K562 (cell line): ENCODE results near the gene LRP2BP. TPM values are rescaled to one million over a fixed set of nuclear protein-coding genes. Genes with fewer than 3 reads are reported as not detected.

Experiments
- ATAC-seq: fragments of 200-7000 bp; cut with Tn5 transposase; 3 replicates; pipeline ENCODE4 v1.9.1; 2020; ENCODE audit warnings: moderate library complexity
- BruUV-seq: library from RNA; stranded (reverse); fragments of 400-500 nt; replicated peaks from 2 replicates; lab custom pipeline; 2021; lab: Mats Ljungman, UMichigan
- CTCF ChIA-PET: fragments of 300-600 bp; formaldehyde crosslinking; extraction: SDS; loops from one replicate; lab custom pipeline; 2021; ENCODE audit warnings: low intra/inter-chr PET ratio; lab: Yijun Ruan, JAX
- POLR2A ChIA-PET: fragments of 300-600, 350-650 bp; sonication (Branson Sonifier 250); formaldehyde crosslinking; extraction: SDS; loops from one replicate; lab custom pipeline; 2021; ENCODE audit warnings: antibody characterized with exemption, inconsistent platforms; lab: Yijun Ruan, JAX
- DNase-seq, 4 experiments: peaks; one replicate each; pipeline versions ENCODE4 v3.0.0 to v3.0.0-alpha.2; 2011 to 2018; ENCODE audit warnings: low spot score in 3 of 4, mixed read lengths in 3 of 4; ENCODE audit errors: extremely low read depth in 1 of 4
- FAIRE-seq: peaks from 2 replicates; lab custom pipeline; 2011; peaks lifted over from hg19 to GRCh38; lab: Jason Lieb, UNC
- H2AFZ ChIP-seq: 2 replicates; pipeline ENCODE4 v1.6.0; 2011; ENCODE audit warnings: low read depth, low read length, control low read depth, inconsistent platforms
- H3K27ac ChIP-seq: fragments of 200-600 bp; 3 replicates; pipeline ENCODE4 v1.8.0; 2011; ENCODE audit warnings: low read depth, mild to moderate bottlenecking, control low read depth, inconsistent platforms, low read length, moderate library complexity, mixed read lengths; ENCODE audit errors: extremely low read depth
- H3K27me3 ChIP-seq, 2 experiments: fragments of 300-600 bp in 1 of 2; 2 replicates in 1 of 2; 3 replicates in 1 of 2; pipeline versions ENCODE4 v1.6.0 to v1.8.0; 2011; ENCODE audit warnings: inconsistent platforms in 2 of 2, low read length in 2 of 2, mild to moderate bottlenecking in 1 of 2, mixed read lengths in 1 of 2, moderate library complexity in 1 of 2; ENCODE audit not compliant: control insufficient read depth in 2 of 2, insufficient read depth in 2 of 2
- H3K36me3 ChIP-seq: fragments of 300-600 bp; 3 replicates; pipeline ENCODE4 v1.8.0; 2011; ENCODE audit warnings: mild to moderate bottlenecking, low read length, inconsistent platforms; ENCODE audit not compliant: control insufficient read depth, insufficient read depth
- H3K4me1 ChIP-seq, 2 experiments: fragments of 200-600 bp in 1 of 2; replicated peaks in 1 of 2; 2 replicates in 1 of 2; 3 replicates in 1 of 2; pipeline versions ENCODE4 v1.5.1 to v1.8.0; 2011; ENCODE audit warnings: inconsistent platforms in 2 of 2, low read length in 2 of 2, mild to moderate bottlenecking in 1 of 2, mixed read lengths in 1 of 2, moderate library complexity in 1 of 2; ENCODE audit not compliant: control insufficient read depth in 2 of 2, insufficient read depth in 2 of 2
- H3K4me2 ChIP-seq: 2 replicates; pipeline ENCODE4 v1.6.1; 2011; ENCODE audit warnings: low read length, control low read depth, inconsistent platforms, mixed read lengths; ENCODE audit not compliant: insufficient read depth
- H3K4me3 ChIP-seq: fragments of 200-600 bp; sonication (generic), shearing (Covaris generic); 2 replicates; pipeline ENCODE4 v1.5.1; 2016; ENCODE audit warnings: control low read depth, inconsistent platforms
- H3K79me2 ChIP-seq: fragments of 200-600 bp; 3 replicates; pipeline ENCODE4 v1.8.0; 2011; ENCODE audit warnings: low read length, inconsistent platforms; ENCODE audit not compliant: control insufficient read depth, insufficient read depth
- H3K9ac ChIP-seq, 2 experiments: 2 replicates each; pipeline versions ENCODE4 v1.6.0 to v1.6.1; 2011; ENCODE audit warnings: low read depth in 2 of 2, low read length in 2 of 2, control low read depth in 1 of 2, inconsistent platforms in 1 of 2, mild to moderate bottlenecking in 1 of 2, mixed read lengths in 1 of 2; ENCODE audit not compliant: insufficient read depth in 1 of 2
- H3K9me1 ChIP-seq: one replicate; pipeline ENCODE4 v1.6.0; 2011; ENCODE audit warnings: inconsistent platforms, mild to moderate bottlenecking, low read length, moderate library complexity; ENCODE audit not compliant: control insufficient read depth, insufficient read depth
- H3K9me3 ChIP-seq: replicated peaks from 2 replicates; pipeline ENCODE4 v1.5.1; 2011; ENCODE audit warnings: low read depth, low read length, inconsistent platforms; ENCODE audit not compliant: control insufficient read depth, insufficient read depth
- H4K20me1 ChIP-seq: replicated peaks from 2 replicates; pipeline ENCODE4 v1.6.1; 2011; ENCODE audit warnings: low read length, inconsistent platforms, mixed read lengths; ENCODE audit not compliant: control insufficient read depth, insufficient read depth
- BACH1 ChIP-seq: fragments of 200-800 bp; sonication (Bioruptor generic); IDR thresholded peaks from 2 replicates; pipeline ENCODE4 v1.6.1; 2016; ENCODE audit warnings: missing genetic modification characterization, missing compliant biosample characterization
- CBX2 ChIP-seq: fragments of 200-600 bp; sonication (generic); IDR thresholded peaks from one replicate; pipeline ENCODE4 v1.6.1; 2012; ENCODE audit warnings: mild to moderate bottlenecking, low read length, inconsistent platforms; ENCODE audit not compliant: insufficient read depth, poor library complexity, severe bottlenecking
- EP400 ChIP-seq: fragments of 450-650 bp; IDR thresholded peaks from 2 replicates; pipeline ENCODE4 v1.6.1; 2017; ENCODE audit warnings: antibody characterized with exemption, mild to moderate bottlenecking, moderate library complexity
- HDAC3 ChIP-seq: fragments of 450-650 bp; IDR thresholded peaks from 2 replicates; pipeline ENCODE4 v1.6.1; 2018; ENCODE audit warnings: borderline replicate concordance, mild to moderate bottlenecking, moderate library complexity; ENCODE audit not compliant: partially characterized antibody
- ILK ChIP-seq: fragments of 450-650 bp; IDR thresholded peaks from 2 replicates; pipeline ENCODE4 v1.6.1; 2016; ENCODE audit warnings: missing genetic modification characterization, low read depth, mild to moderate bottlenecking, missing compliant biosample characterization, moderate library complexity, borderline replicate concordance
- NKRF ChIP-seq: fragments of 450-650 bp; IDR thresholded peaks from 2 replicates; pipeline ENCODE4 v1.6.1; 2016; ENCODE audit warnings: borderline replicate concordance
- NR1H2 ChIP-seq: sonication (generic); formaldehyde crosslinking; IDR thresholded peaks from 2 replicates; pipeline ENCODE4 v1.4.0; 2020; ENCODE audit warnings: mild to moderate bottlenecking, missing genetic modification reagents
- PHF8 ChIP-seq: fragments of 200-600 bp; sonication (generic); IDR thresholded peaks from 2 replicates; pipeline ENCODE4 v1.6.1; 2012; ENCODE audit warnings: mixed run types, mild to moderate bottlenecking, inconsistent platforms, low read length, moderate library complexity, borderline replicate concordance
- RBM14 ChIP-seq: fragments of 200-400 bp; formaldehyde crosslinking; IDR thresholded peaks from 2 replicates; pipeline ENCODE4 v1.6.1; 2018; ENCODE audit warnings: low read depth, mild to moderate bottlenecking, low read length, moderate library complexity, borderline replicate concordance; ENCODE audit not compliant: insufficient read depth
- SMC3 ChIP-seq: conservative IDR thresholded peaks from 2 replicates; pipeline ENCODE4 v1.6.1; 2011; ENCODE audit warnings: low read depth, low read length, improper control_type of control experiment; ENCODE audit not compliant: insufficient read depth
- TCF3 ChIP-seq: sonication (generic); formaldehyde crosslinking; IDR thresholded peaks from 2 replicates; pipeline ENCODE4 v1.4.0; 2020; ENCODE audit warnings: mild to moderate bottlenecking, missing genetic modification reagents
- TEAD2 ChIP-seq: fragments of 450-650 bp; IDR thresholded peaks from 2 replicates; pipeline ENCODE4 v1.6.1; 2016; ENCODE audit warnings: missing genetic modification characterization, control low read depth, missing compliant biosample characterization
- TRIM24 ChIP-seq, 2 experiments: fragments of 450-650 bp; IDR thresholded peaks; 2 replicates each; pipeline ENCODE4 v1.6.1; 2016
- ZFP30 ChIP-seq: fragments of 250-450 bp; sonication (Bioruptor Pico); IDR thresholded peaks from 2 replicates; pipeline ENCODE4 v1.8.0; 2022; ENCODE audit warnings: moderate library complexity, mild to moderate bottlenecking, inconsistent platforms, borderline replicate concordance
- ZNF778 ChIP-seq: fragments of 450-650 bp; formaldehyde crosslinking; IDR thresholded peaks from 2 replicates; pipeline ENCODE4 v1.4.0; 2020; ENCODE audit warnings: mild to moderate bottlenecking, moderate library complexity
- WGBS: fragments of 100-300 bp; shearing (Covaris generic); methylation state at CpG from one replicate; pipeline ENCODE4 v1.1.6; 2016; ENCODE audit warnings: low coverage, mixed read lengths; ENCODE audit not compliant: insufficient coverage; ENCODE audit errors: missing lambda C conversion rate; 5-methylcytosine and 5-hydroxymethylcytosine counted together
- in situ Hi-C: fragments of 300-500 bp; cut with MboI; formaldehyde crosslinking; loops from 4 replicates; pipeline ENCODE4 v1.15.0; 2018; ENCODE audit warnings: inconsistent platforms, mixed read lengths
- intact Hi-C: fragments of 100-400 bp; cut with micrococcal nuclease; formaldehyde crosslinking; loops from 2 replicates; pipeline ENCODE4 v1.14.2; 2022
- polyA plus RNA-seq, 8 experiments: library from polyadenylated mRNA; depleted of rRNA in 4 of 8; stranded (reverse) in 5 of 8; unstranded in 3 of 8; fragments of >200 nt; fragmentation: Nextera tagmentation in 2 of 8; fragmentation: Illumina TruSeq in 1 of 8; extraction: Ambion mirVana in 2 of 8; extraction: Trizol in 1 of 8; gene quantifications; 2 replicates each; pipeline versions ENCODE4 v1.2.1 to v1.2.3, GENCODE V29; 2011 to 2014; ENCODE audit warnings: inconsistent platforms in 1 of 8, missing spikeins in 1 of 8
- total RNA-seq, 7 experiments: library from RNA; depleted of rRNA in 6 of 7; stranded (reverse); fragments of >200 nt in 6 of 7; fragmentation: Illumina TruSeq in 2 of 7; extraction: Trizol in 2 of 7; gene quantifications; 2 replicates each; pipeline versions ENCODE4 v1.2.1 to v1.2.3, GENCODE V29; 2011 to 2021; ENCODE audit warnings: low replicate concordance in 1 of 7

Gene LRP2BP
- total and polyA plus RNA-seq, 9 of the 15 experiments (the other 6 are each of a cell fraction or from before 2014, with no cell fraction given): 0.42 to 2.1 (median 0.62) TPM

- FAIRE-seq: no peak
- Histone ChIP-seq H3K4me2 (no peak overlapping the region), H3K9me3 (no peaks in the 10 kb centered on the region), H3K9ac (no peak overlapping the region), H3K4me1 (no peaks in the 10 kb centered on the region), H3K36me3 (peaks cover 38% of the 10 kb centered on the region; the same call in 2 of the 3 replicates), H3K4me3 (no peak overlapping the region), H3K79me2 (no peaks in the 10 kb centered on the region), H2AFZ (no peak overlapping the region), H3K27ac (no peak overlapping the region), H3K27me3 (no peaks in the 10 kb centered on the region), H4K20me1 (no peaks in the 10 kb centered on the region), H3K9me1 (no peaks in the 10 kb centered on the region)
- no TSS peak for BruUV-seq
- DNase-seq: no peak
- ChIA-PET POLR2A (interaction anchor here (0.5 to 1.2 kb wide), 3 partner anchors 13 to 189 kb away, joined by 3 read pairs; partner anchors contain the start of gene ANKRD37), CTCF (no interaction called here)
- in situ Hi-C loops: no loop called here
- TF ChIP-seq ILK (no peak), RBM14 (no peak), TEAD2 (tag) (no peak), NKRF (no peak), PHF8 (no peak), BACH1 (no peak), ZFP30 (CRISPR knock-in tag) (no peak), HDAC3 (no peak), TRIM24 (IDR thresholded peaks at IDR 0.05) (no peak), NR1H2 (CRISPR knock-in tag) (no peak), TCF3 (CRISPR knock-in tag) (no peak), EP400 (no peak), SMC3 (no peak), ZNF778 (CRISPR knock-in tag) (no peak), CBX2 (no peak)
- no peak for ATAC-seq
- intact Hi-C loops: no loop called here
- WGBS: 65% methylated on average over 5 of the region's 5 CpGs
Measured at GRCh38 chr4:185411849-185412248, 16.1 kb upstream of the LRP2BP start.
